NCI-H146 treated with DMSO at 0.1 percent for 48 hours (cell line): ENCODE data around the gene EGLN2.
A peak's percentile ranks its signal among the peaks of the same experiment; 100 is the strongest.
"Not testable (repeated sequence)": the region's sequence is repeated elsewhere in the genome, so short reads cannot be mapped to it uniquely, and the experiment has no call there.

Experiments
- DNase-seq: peaks from one replicate; lab custom pipeline; 2025; ENCODE audit not compliant: unreplicated experiment; lab: John Stamatoyannopoulos, UW

The EGLN2 gene

DNA sequence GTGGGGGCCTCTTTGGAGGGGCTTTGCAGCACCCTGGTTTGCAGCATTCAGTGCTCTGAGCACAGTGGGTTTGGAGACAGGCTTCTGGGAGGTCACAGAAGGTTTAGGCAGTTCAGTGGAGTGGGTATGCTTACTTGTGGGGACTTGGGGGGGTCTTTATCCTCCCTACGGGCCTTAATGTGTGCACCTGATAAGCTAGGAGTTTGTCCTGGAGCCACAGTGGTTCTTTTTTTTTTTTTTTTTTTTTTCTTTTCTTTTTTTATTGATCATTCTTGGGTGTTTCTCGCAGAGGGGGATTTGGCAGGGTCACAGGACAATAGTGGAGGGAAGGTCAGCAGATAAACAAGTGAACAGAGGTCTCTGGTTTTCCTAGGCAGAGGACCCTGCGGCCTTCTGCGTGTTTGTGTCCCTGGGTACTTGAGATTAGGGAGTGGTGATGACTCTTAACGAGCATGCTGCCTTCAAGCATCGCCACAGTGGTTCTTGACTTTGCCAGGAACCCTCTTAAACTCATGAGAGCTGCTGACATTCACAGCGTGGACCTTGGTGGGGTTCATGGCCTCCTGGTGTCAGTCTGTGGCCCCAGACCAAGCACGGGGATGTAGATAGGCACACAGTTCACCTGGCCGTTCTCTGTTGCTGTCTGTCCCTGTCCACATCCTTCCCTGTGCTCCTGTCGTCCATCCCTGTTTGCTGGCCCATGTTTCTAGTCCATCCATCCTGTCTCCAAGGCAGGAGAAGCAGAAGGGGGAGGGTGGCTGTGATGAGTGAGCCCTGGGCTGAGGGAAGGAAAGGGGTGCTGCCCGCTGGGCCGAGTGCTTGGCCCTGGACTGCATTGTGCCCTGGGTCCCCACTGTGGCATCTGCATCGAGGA, 2.7 kb downstream of the EGLN2 start:
- no peak for DNase-seq

DNA sequence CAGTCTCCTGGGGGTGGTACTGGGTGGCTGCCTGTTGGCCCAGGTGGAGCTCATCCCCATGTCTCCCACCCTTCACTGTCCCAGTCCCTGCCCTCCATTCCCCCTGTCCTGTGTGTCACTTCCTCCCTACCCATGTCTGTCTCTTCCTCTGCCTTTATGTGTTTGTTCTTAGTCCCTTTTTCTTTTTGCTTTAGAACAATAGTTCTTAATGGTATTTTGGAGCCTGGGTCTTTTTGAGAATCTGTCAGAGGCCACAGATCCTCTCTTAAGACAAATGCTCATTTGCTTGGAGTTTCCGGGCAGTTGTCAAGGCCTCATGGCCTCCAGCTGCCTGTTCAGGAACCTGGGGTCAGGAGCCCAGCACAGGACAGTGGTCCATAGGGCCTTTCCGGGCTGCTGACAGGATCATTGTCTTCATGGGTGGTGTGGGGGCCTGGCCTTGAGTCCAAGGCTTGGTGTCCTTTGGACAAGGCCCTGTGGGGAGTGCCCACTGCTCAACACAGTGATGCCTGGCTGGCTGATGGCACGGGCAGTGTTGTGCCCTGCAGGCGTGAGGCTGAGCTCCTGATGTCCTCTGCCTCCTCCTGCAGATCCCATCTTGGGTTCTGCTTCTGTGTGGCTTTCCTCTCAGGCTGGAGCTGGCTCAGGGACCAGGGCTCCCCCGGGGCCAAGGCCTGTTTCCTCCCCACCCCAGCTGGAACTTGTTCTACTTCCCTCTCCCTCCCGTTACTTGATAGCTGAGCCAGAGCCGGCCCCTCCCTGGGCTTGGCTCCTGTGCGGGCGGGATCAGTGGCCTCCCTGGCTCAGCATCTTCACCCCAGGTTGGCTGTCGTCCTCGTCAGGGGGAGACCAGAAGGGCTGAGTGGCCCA, 3.5 kb downstream of the EGLN2 start:
- DNase-seq: no peak

DNA sequence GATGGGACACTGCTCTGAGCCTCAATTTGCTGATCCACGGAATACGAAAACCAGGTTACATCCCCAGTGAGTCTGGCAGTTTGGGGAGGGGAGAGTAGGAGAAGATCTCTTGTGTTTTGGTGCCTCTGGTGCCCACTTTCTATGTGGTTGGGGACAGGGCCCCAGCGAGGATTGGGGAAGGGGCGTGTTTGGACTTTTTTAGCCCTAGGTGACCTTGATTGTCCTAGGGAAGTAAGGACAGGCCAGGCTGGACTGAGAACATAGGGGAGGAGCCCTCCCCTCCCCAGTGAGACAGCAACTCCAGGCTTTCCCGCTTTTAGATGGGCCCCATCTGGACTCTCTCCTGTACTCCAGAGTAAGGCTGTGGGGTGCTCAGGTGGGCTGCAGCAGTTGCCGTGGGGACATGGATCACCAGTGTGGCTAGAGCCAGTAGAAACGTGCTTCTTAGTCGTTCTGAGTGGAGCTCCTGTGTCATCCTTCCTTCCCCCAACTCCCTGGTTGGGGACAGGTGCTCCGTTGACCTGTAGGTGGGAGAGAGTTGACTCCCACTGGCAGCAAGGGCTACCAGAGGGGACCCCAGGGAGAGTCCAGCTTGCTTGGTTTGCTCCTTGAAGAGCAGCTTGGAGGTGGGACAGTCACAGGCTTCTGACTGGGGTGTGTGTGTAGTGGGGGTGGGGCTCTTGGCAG, 4.3 kb downstream of the EGLN2 start:
- no peak for DNase-seq

DNA sequence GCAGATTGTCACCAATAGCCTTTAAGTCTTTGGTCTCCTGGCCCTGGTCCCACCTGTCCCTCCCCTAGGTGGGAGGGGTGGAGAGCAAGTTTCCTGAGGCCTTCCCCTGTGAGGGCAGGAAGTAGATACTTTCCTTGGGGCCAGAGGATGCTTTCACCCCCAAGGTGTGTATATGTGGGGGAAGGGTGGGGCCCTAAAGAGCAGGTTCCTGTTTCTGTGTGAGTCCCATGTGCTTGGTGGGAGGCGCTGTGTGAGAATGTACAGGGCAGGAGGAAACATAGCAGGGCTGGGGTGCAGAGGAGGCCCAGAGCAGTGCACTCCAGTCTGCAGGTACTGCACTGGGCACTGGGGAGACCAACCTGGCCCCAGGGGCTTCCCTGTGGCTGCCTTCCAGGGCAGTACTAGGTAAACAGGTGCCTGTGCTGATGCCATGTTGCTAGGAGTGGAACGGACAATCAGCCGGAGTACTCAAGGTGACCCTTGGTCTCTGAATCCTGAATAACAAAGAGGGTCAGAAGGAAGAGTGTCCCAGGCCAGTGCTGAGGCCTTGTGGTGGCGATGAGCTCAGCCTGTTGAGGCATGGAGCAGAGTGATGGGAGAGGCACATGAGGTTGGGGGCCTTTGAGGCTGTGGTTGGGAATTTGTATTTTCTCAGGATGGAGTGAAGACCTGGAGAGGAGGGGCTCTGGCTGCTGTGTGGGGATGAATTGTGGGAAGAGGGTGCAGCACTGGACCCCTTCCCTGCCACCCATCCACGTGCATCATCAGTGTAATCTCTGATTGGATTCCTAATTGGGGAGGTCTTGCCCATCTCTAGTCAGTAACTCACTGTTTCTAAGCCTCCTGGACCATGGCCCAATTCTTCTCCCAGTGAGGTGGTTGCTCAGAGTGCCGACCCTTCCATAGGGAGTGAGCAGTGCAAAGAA, 5.1 kb downstream of the EGLN2 start:
- no peak for DNase-seq

DNA sequence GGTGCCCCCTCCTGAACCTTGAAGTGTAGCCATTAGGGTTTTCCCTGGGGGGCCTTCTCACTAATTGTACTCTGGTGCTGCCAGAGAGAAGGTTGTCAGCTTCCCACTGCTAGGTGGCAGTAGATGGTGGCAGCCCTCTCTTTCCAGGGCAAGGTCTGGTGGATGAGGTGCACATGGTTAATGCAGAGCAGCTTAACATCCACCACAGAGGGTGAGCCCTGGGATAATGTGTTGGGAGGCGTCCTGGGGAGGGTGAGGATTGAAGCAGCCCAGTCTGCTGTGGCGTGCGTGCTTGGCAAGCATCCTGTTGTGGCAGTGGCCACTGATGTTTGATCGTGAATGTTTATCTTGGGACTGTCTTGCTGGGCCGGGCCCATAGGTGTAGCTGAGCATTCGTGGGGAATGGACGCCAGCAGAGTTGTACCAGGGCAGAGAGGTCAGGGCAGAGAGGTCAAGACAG, 5.8 kb downstream of the EGLN2 start:
- DNase-seq: no peak

DNA sequence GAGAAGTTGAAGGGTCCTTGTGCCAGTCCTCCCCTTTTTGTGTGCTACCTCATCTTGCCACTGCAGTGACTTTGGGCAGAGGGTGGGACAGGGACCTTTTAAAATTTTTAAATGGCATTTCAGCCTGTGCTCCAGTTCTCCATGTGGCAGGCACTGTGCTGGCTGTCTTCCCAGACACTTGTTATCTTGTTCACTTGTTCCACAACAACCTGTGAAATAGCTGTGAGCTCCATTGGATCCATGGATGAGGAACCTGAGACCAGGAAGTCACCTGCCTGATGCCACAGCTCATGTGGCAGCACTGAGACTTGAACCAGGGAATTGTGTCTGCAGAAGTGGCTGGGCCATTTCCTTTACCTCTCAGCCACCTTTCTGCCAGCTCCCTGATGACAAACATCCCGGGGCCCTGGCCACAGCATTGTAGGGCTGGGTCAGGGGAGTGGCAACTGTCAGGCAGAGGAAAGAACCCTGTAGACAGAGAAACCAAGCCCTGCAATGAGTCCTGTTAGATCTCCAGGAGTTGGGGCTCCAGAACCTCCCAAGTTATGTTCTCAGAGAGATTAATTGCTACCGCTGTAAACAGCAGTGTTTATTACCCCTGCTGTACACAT, 6.4 kb downstream of the EGLN2 start:
- DNase-seq: no peak

DNA sequence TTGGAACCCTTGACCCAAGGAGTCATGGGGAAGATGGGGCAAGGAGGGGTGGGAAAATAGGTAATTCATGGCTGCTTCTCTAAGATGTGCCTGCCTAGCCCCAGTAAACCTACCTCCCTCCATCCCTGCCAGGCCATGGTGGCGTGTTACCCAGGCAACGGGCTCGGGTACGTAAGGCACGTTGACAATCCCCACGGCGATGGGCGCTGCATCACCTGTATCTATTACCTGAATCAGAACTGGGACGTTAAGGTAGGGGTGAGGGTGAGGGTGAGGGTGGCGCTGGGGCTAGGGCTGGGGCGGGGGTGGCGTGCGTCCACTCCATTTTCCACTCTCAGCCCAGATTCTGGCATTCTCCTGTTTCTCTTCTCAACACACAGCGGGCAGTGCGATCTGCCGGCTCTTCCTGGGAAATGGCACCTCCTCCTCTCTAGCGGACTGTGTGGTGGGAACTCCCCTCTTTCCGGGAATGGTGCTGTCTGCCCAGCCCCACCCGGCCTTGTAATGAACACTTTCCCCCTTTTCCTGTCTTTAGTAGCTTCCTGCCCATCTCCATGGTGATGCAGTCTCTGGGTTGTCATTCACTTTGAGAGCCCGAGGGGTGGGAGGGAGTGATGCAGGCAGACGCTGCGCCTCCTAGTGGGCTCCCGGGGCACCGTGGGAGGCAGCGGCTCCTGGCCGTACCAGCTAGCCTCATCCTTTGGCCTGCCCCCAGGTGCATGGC, 7.6 kb downstream of the EGLN2 start:
- DNase-seq: no peak

DNA sequence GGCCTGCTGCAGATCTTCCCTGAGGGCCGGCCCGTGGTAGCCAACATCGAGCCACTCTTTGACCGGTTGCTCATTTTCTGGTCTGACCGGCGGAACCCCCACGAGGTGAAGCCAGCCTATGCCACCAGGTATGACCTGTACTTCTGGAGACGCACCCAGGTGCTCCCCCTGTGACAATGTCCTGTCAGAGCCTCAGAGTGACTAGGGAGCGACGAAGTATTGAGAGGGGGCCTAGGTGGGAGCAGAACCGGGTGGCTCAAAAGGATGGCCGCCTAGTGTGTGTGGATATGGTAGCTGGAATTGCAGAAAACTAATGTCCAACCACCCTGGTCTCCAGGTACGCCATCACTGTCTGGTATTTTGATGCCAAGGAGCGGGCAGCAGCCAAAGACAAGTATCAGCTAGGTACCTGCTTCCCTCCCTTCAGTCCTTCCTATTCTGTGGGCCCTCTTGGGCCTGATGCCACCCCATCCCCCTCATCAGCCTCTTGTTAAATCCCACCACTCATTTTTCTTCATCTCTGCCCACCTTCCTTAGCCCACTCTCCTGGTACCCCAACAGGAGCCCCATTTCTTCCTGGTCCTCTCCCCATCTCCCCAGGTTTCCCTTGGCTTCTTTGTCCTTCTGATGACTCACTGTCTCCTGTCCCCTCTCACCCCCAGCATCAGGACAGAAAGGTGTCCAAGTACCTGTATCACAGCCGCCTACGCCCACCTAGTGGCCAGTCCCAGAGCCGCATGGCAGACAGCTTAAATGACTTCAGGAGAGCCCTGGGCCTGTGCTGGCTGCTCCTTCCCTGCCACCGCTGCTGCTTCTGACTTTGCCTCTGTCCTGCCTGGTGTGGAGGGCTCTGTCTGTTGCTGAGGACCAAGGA, 8.4 kb downstream of the EGLN2 start:
- no peak for DNase-seq

DNA sequence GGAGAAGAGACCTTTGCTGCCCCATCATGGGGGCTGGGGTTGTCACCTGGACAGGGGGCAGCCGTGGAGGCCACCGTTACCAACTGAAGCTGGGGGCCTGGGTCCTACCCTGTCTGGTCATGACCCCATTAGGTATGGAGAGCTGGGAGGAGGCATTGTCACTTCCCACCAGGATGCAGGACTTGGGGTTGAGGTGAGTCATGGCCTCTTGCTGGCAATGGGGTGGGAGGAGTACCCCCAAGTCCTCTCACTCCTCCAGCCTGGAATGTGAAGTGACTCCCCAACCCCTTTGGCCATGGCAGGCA, 9.0 kb downstream of the EGLN2 start:
- DNase-seq: no peak

DNA sequence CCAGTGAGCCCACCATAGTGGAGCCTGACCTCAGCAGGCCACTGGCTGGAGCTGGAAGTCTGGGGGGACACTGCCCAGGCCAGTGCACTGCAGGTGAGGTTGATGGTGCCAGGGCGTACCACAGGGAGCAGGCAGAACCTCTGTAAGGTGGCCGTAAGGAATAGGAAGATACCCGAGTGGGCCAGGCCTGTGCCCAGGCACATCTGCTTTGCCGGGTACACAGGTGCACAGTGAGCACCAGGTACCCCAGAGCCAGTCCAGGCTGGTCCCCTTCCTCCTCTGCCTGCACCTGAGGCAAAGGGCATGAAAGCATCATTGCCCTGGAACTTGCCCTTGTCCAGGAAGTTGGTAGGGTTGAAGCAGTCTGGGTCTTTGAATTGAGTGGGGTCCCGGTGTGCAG, 9.5 kb downstream of the EGLN2 start:
- DNase-seq: no peak

DNA sequence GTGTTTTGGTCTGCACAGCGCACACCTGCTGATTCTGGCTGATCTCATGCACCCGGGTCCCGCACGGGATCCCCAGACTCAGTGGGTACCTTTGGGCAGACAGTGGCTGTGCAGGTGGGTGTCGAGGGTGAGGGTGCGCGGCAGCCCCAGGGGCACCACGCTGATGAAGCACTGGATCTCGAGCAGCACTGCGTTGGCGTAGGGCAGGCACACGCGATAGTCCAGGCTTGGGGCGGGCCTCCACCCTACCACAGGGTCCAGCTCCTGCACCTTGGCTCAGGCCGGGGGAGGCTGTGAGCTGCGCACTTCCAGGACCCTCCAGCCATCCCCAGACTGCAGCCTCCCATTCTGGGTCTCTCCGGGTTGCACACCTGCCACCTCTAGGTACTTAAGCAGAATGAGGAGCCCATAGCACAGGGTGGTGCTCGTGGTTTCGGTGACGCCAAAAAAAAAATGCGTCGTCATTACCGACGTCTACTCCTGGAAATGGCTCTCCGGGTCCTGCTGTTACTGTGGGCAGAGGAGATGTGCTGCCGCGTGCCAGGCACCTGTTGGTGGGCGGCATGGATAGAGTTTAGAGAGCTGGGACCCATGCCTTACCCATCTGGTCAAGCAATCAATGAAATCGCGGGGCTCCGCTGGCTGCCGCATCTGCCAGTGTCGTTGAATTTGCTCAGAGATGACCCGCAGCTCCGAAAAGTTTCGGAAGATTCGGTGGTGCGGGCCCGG, 10.5 kb downstream of the EGLN2 start:
- no peak for DNase-seq

DNA sequence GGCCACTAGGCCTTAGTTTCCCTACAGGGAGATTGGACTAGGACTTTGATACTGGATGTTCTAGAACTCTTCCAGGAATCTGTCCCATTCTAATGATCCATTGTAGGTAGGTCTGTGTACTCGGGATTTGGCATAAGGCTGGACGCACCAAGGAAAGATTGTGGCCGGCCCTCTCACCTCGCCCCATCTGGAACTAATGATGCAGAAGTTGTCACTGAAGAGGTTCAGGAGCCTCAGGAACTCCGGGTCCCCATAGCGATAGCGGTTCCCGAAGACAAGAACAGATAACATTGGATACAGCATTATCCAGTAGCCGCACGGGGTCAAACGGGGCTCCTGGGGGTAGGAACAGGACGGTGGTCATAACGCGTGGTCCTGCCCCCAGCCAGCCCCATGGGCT, 11.2 kb downstream of the EGLN2 start:
- DNase-seq: no peak

DNA sequence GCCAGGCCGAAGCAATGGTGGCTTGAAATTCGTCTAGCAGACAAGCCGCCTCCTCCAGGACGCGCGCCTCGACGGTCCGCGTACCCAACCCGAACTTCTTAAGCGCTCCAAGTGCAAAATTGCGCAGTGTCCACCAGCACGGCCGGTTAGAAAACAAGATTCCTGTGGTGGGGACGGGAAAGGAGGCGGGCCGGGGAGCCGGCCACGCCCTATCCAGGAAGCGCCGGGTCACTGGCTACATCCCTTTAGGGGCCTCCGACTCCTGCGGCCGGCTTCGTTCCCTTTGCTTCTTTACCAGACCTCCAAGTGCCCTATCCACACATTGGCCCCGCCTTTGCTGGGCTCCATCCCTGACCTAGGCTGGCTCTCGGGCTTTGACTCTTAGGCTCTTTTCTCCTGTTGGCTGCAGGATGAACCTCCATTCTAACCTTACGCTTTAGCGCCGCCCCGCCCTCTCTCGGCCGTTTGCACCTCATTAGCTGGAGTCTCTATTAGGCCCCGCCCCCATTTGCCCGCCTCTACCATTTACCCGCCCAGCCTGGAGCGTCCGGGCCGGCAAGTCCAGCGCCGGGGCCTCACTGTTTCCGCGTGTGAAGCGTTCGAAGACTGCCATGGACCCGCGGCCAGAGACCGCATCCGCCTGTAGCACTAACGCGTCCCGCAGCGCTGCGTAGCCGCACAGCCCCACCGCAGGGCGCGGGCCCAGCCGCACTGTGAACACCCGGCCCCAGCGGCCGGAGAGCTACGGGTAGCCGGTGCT, 11.8 kb downstream of the EGLN2 start:
- DNase-seq: peak; percentile 19

DNA sequence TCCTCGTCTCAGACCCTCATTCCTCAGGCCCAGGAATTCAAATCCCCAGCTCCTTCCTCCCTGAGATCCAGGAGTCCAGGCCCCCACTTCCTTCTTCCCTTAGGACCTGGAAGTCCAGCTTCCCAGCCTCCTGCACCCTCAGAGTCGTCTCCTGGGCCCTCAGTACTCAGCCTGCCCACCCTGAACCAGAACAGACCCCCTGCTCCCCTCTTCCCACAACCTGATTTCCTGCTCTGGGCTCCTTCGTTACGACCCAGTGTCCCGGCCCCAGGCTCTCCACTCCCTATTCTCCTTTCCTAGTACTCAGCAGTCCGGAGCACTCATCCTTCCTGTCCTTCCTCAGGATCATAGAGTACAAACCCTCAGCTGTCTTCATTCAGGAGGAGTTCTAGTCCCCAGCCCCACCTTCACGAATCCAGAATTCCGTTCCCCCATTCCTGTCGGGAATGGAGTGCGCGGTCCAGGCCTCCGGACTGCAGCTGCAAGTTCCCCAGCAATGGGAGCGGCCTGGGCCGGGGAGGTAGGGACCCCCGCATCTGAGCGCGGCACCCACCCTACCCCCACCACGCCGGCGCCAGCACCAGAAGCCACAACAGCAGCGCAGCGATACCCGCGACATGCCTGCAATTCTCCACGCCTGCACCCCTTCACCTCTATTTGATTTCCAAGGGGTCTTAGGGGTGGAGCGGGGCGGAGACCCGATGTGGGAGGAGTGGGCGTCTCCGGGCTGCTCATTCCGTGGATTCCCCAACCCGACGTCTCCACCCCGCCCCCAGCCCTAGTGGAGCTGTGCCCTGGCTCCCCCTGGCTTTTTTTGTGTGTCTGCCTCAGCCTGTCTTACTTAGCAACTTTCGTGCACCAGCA, 12.7 kb downstream of the EGLN2 start:
- no peak for DNase-seq

DNA sequence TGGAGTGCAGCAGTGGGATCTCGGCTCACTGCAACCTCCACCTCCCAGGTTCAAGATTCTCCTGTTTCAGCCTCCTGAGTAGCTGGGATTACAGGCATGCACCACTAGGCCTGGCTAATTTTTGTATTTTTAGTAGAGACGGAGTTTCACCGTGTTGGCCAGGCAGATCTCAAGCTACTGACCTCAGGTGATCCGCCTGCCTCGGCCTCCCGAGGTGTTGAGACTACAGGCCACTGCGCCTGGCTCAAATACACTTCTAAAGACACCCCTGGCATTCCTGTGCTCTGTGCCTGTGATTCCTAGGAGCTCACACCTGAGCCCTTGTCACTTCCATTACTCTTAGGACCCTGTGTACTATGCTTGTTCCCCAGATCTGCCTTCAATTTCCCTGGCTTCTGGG, 13.6 kb downstream of the EGLN2 start:
- not testable (repeated sequence) for DNase-seq

DNA sequence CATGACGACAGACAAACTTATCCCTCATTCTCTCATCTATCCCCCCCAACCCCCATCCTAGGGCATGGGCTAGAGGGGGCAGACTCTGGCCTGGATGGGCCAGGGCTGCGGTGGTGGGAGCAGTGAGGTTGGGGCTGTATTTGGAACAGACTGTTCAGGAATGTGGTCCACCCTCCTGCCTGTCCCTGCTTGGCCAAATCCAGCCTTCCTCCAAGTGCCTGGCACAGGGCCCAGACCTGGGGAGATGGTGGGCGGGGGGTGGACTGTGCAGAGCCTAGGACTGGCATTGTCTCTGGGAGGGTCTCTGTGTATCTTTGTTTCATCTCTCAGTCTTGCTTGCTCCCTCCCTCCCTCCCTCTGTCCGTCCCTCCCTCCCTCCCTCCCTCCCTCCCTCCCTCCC, 14.2 kb downstream of the EGLN2 start:
- no peak for DNase-seq
